GM10266 (cell line): ENCODE results near the gene LRSAM1.

Experiments
- DNase-seq: peaks from one replicate; pipeline ENCODE4 v3.0.0; 2012; ENCODE audit errors: extremely low spot score
- CTCF ChIP-seq: IDR thresholded peaks from 2 replicates; pipeline ENCODE4 v1.5.1; 2012; ENCODE audit warnings: mild to moderate bottlenecking, low read depth; ENCODE audit not compliant: control insufficient read depth, insufficient read depth; ENCODE audit errors: missing control alignments

The LRSAM1 gene

GRCh38 chr9:127493592-127494303 is 42.4 kb downstream of the LRSAM1 start:
- no peak for DNase-seq
- no peak for TF ChIP-seq CTCF

GRCh38 chr9:127494304-127494702 is 43.0 kb downstream of the LRSAM1 start:
- DNase-seq, result no peak
- no peak for TF ChIP-seq CTCF

- no peak for TF ChIP-seq CTCF
- DNase-seq, result no peak
Measured at GRCh38 chr9:127495884-127496555, 44.7 kb downstream of the LRSAM1 start.

GRCh38 chr9:127496974-127497373 is 45.7 kb downstream of the LRSAM1 start:
- no peak for TF ChIP-seq CTCF
- DNase-seq, result no peak

- no peak for TF ChIP-seq CTCF
- DNase-seq, result no peak
Measured at GRCh38 chr9:127497656-127498290, 46.5 kb downstream of the LRSAM1 start.

- no peak for DNase-seq
- no peak for TF ChIP-seq CTCF
Measured at GRCh38 chr9:127498298-127498697, 47.0 kb downstream of the LRSAM1 start.

- TF ChIP-seq CTCF, result no peak
- no peak for DNase-seq
Measured at GRCh38 chr9:127500399-127500798, 49.1 kb downstream of the LRSAM1 start.
